HL-60 (cell line): ENCODE results near the gene OR52N1.

Experiments
- DNase-seq, 2 experiments: peaks; one replicate each; pipeline ENCODE4 v3.0.0-alpha.2; 2010 to 2020; ENCODE audit warnings: low read depth in 1 of 2, low spot score in 1 of 2
- H3K27ac ChIP-seq: fragments of 250-450 bp; sonication (Bioruptor Pico); replicated peaks from 2 replicates; pipeline ENCODE4 v1.5.1; 2020; ENCODE audit warnings: mild to moderate bottlenecking, moderate library complexity
- H3K27me3 ChIP-seq: fragments of 250-450 bp; sonication (Bioruptor Pico); 2 replicates; pipeline ENCODE4 v1.5.1; 2021; ENCODE audit warnings: mild to moderate bottlenecking, moderate library complexity; ENCODE audit not compliant: insufficient read depth, poor library complexity, severe bottlenecking
- H3K4me3 ChIP-seq: replicated peaks from 2 replicates; pipeline ENCODE4 v1.5.1; 2011; ENCODE audit warnings: mild to moderate bottlenecking, control low read depth, low read length; ENCODE audit not compliant: insufficient read depth
- GABPA ChIP-seq: IDR thresholded peaks from 2 replicates; pipeline ENCODE4 v1.6.1; 2012; ENCODE audit warnings: low read depth
- POLR2AphosphoS5 ChIP-seq: IDR thresholded peaks from 2 replicates; pipeline ENCODE4 v1.6.1; 2012; ENCODE audit warnings: low read depth
- SPI1 ChIP-seq: IDR thresholded peaks from 2 replicates; pipeline ENCODE4 v1.6.1; 2012; ENCODE audit warnings: low read depth, mild to moderate bottlenecking, borderline replicate concordance
- long read RNA-seq: library from polyadenylated mRNA; unstranded; transcript quantifications from one replicate; pipeline ENCODE4 v2.0.0, GENCODE V29; 2020
- TF ChIP-seq, protein P1 (sequence below): IDR thresholded peaks from one replicate; pipeline ENCODE4 v1.5.1; 2011; ENCODE audit warnings: low read length, control low read depth, inconsistent platforms; ENCODE audit not compliant: insufficient read depth
- TF ChIP-seq, protein P2 (sequence below): IDR thresholded peaks from 2 replicates; pipeline ENCODE4 v1.6.1; 2012; ENCODE audit warnings: low read depth; ENCODE audit not compliant: insufficient replicate concordance

Gene OR52N1
- long read RNA-seq, result 0 reads

DNA sequence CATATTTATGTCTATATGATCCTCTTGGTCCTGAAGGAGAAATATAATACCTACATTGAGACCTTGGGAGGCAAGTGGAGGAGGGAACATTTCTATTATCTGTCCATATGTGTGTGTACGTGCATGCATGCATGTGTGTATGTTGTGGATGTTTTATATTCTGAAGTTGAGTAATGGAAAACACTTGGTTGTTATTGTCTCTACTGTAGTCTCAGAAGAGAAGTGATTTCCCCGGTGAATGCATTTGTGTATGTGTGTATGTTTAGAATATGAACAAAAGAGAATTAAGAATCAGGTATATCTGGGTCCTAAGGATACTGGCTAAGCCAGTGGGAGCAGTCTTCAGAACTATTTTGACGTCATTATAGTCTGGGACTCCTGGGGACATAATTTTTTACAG is at the start of gene OR52N1:
Gene OR52N1, minus strand, starts transcription at position 101 of the 400 bp plus-strand sequence. CDS start 2,449 bp downstream, outside the sequence.
- TF ChIP-seq, protein P1, sequence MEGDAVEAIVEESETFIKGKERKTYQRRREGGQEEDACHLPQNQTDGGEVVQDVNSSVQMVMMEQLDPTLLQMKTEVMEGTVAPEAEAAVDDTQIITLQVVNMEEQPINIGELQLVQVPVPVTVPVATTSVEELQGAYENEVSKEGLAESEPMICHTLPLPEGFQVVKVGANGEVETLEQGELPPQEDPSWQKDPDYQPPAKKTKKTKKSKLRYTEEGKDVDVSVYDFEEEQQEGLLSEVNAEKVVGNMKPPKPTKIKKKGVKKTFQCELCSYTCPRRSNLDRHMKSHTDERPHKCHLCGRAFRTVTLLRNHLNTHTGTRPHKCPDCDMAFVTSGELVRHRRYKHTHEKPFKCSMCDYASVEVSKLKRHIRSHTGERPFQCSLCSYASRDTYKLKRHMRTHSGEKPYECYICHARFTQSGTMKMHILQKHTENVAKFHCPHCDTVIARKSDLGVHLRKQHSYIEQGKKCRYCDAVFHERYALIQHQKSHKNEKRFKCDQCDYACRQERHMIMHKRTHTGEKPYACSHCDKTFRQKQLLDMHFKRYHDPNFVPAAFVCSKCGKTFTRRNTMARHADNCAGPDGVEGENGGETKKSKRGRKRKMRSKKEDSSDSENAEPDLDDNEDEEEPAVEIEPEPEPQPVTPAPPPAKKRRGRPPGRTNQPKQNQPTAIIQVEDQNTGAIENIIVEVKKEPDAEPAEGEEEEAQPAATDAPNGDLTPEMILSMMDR, result no peak
- TF ChIP-seq GABPA, result no peak
- TF ChIP-seq POLR2AphosphoS5, result no peak
- no peak for TF ChIP-seq SPI1
- TF ChIP-seq, protein P2, sequence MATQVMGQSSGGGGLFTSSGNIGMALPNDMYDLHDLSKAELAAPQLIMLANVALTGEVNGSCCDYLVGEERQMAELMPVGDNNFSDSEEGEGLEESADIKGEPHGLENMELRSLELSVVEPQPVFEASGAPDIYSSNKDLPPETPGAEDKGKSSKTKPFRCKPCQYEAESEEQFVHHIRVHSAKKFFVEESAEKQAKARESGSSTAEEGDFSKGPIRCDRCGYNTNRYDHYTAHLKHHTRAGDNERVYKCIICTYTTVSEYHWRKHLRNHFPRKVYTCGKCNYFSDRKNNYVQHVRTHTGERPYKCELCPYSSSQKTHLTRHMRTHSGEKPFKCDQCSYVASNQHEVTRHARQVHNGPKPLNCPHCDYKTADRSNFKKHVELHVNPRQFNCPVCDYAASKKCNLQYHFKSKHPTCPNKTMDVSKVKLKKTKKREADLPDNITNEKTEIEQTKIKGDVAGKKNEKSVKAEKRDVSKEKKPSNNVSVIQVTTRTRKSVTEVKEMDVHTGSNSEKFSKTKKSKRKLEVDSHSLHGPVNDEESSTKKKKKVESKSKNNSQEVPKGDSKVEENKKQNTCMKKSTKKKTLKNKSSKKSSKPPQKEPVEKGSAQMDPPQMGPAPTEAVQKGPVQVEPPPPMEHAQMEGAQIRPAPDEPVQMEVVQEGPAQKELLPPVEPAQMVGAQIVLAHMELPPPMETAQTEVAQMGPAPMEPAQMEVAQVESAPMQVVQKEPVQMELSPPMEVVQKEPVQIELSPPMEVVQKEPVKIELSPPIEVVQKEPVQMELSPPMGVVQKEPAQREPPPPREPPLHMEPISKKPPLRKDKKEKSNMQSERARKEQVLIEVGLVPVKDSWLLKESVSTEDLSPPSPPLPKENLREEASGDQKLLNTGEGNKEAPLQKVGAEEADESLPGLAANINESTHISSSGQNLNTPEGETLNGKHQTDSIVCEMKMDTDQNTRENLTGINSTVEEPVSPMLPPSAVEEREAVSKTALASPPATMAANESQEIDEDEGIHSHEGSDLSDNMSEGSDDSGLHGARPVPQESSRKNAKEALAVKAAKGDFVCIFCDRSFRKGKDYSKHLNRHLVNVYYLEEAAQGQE, result no peak
- H3K27me3 ChIP-seq, result no peaks in the 10 kb centered on the region
- no peak for DNase-seq
- H3K4me3 ChIP-seq, result no peak within 1 kb of the TSS
- no peak within 1 kb of the TSS for H3K27ac ChIP-seq

DNA sequence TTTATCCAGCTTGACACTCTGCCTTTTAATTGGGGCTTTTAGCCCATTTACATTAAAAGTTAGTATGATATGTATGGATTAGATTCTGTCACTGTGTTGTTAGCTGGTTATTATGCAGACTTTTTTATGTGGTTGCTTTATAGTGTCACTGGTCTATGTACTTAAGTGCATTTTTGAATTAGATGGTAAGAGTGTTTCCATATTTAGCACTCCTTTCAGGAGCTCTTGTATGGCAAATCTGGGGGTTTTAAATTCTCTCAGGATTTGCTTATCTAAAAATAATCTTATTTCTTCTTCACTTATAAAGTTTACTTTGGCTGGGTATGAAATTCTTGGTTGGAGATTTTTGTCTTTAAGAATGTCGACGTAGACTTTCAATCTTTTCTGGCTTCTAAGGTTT is 46.6 kb upstream of the OR52N1 start:
- no peaks in the 10 kb centered on the region for H3K27me3 ChIP-seq
- H3K27ac ChIP-seq, result no peak overlapping the region
- H3K4me3 ChIP-seq, result no peak overlapping the region
- no peak for DNase-seq
- TF ChIP-seq, protein P2, result no peak
- TF ChIP-seq, protein P1, result no peak
- TF ChIP-seq GABPA, result no peak
- no peak for TF ChIP-seq POLR2AphosphoS5
- no peak for TF ChIP-seq SPI1

DNA sequence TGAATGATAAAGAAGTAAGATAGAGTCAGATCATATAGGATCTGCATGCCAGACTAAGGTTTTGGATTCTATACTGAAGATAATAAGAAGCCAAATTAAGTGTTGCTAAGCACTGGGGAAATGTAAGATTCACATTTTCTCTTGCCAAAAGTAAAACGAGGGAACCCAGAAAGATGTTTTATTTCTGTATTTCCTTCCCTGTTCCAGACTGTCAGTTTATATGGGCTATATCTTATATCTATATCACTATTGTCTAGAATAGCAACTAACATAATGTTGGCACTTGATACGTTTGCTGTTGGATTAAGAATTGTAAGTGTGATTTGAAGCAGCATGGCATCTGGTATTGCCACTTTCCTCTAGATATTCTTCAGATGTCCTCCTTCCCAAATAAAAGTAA is 42.4 kb upstream of the OR52N1 start:
- DNase-seq, result no peak
- TF ChIP-seq, protein P1, result no peak
- TF ChIP-seq SPI1 (no peak), POLR2AphosphoS5 (no peak), GABPA (no peak)
- TF ChIP-seq, protein P2, result no peak
- Histone ChIP-seq H3K27ac (no peak overlapping the region), H3K4me3 (no peak overlapping the region), H3K27me3 (no peaks in the 10 kb centered on the region)
